ENCODE results near the gene OSBPL9. TPM values are rescaled to one million over a fixed set of nuclear protein-coding genes. Genes with fewer than 3 reads are reported as not detected.
A peak's percentile ranks its signal among the peaks of the same experiment; 100 is the strongest.

Gene OSBPL9
- total and polyA plus RNA-seq, 8 donors: 30.7 to 51.0 (median 35.6) TPM

- Histone ChIP-seq H3K4me3 (no peak overlapping the region), H3K9me3 (no peaks in the 10 kb centered on the region), H3K36me3 (no peaks in the 10 kb centered on the region), H3K4me1 (peaks cover 25 to 40% (median 37%) of the 10 kb centered on the region in 3 donors), H3K27ac (peak overlapping the region in 1 of 4 donors; percentile 38), H3K27me3 (no peaks in the 10 kb centered on the region)
- ATAC-seq (no peak), FAIRE-seq (no peak), DNase-seq (no peak)
- TF ChIP-seq, protein P1, sequence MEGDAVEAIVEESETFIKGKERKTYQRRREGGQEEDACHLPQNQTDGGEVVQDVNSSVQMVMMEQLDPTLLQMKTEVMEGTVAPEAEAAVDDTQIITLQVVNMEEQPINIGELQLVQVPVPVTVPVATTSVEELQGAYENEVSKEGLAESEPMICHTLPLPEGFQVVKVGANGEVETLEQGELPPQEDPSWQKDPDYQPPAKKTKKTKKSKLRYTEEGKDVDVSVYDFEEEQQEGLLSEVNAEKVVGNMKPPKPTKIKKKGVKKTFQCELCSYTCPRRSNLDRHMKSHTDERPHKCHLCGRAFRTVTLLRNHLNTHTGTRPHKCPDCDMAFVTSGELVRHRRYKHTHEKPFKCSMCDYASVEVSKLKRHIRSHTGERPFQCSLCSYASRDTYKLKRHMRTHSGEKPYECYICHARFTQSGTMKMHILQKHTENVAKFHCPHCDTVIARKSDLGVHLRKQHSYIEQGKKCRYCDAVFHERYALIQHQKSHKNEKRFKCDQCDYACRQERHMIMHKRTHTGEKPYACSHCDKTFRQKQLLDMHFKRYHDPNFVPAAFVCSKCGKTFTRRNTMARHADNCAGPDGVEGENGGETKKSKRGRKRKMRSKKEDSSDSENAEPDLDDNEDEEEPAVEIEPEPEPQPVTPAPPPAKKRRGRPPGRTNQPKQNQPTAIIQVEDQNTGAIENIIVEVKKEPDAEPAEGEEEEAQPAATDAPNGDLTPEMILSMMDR (IDR thresholded peaks at IDR 0.05): no peak
- intact Hi-C loops (cut with DNase I): no loop called here
These were observed 72.2 kb downstream of the OSBPL9 start for GRCh38 chr1:51689075-51689440.

- TF ChIP-seq, protein P1 (IDR thresholded peaks at IDR 0.05): no peak
- intact Hi-C loops (cut with DNase I): no loop called here
- ATAC-seq (no peak), FAIRE-seq (no peak), DNase-seq (no peak)
- Histone ChIP-seq H3K9me3 (no peaks in the 10 kb centered on the region), H3K36me3 (no peaks in the 10 kb centered on the region), H3K4me3 (no peak overlapping the region), H3K4me1 (peaks cover 25 to 40% (median 40%) of the 10 kb centered on the region in 3 donors), H3K27ac (peak overlapping the region in 2 of 4 donors; percentile 38 to 45), H3K27me3 (no peaks in the 10 kb centered on the region)
These were observed 72.8 kb downstream of the OSBPL9 start for GRCh38 chr1:51689643-51690042.

- no peak for FAIRE-seq
- intact Hi-C loops (cut with DNase I): no loop called here
- Histone ChIP-seq H3K27me3 (no peaks in the 10 kb centered on the region), H3K27ac (peak overlapping the region in 3 of 4 donors; percentile 24 to 45 (median 38)), H3K4me1 (peaks cover 25 to 40% (median 40%) of the 10 kb centered on the region in 3 donors), H3K4me3 (no peak overlapping the region), H3K36me3 (no peaks in the 10 kb centered on the region), H3K9me3 (no peaks in the 10 kb centered on the region)
- peak; percentile 83 to 88 (median 86) for ATAC-seq
- DNase-seq: peak in 3 of 6 donors; percentile 10 to 31 (median 28)
- 11 to 12% methylated on average over 3 of the region's 3 CpGs for WGBS, 2 donors
- TF ChIP-seq, protein P1 (IDR thresholded peaks at IDR 0.05): no peak
These were observed 73.5 kb downstream of the OSBPL9 start for GRCh38 chr1:51690285-51690961.

GRCh38 chr1:51691920-51692319 is 75.0 kb downstream of the OSBPL9 start:
- DNase-seq (no peak), ATAC-seq (no peak), FAIRE-seq (no peak)
- no peaks in the 10 kb centered on the region for H3K9me3 ChIP-seq
- WGBS, 2 donors: 84 to 85% methylated on average over 5 of the region's 5 CpGs
- H3K27ac ChIP-seq: no peak overlapping the region
- no peaks in the 10 kb centered on the region for H3K27me3 ChIP-seq
- H3K4me3 ChIP-seq: no peak overlapping the region
- TF ChIP-seq, protein P1 (IDR thresholded peaks at IDR 0.05): no peak
- H3K4me1 ChIP-seq: peaks cover 25 to 40% (median 40%) of the 10 kb centered on the region in 3 donors
- intact Hi-C loops (cut with DNase I): no loop called here
- no peaks in the 10 kb centered on the region for H3K36me3 ChIP-seq

- WGBS, 2 donors: 60 to 69% methylated on average over 4 of the region's 4 CpGs
These were observed 76.7 kb downstream of the OSBPL9 start for GRCh38 chr1:51693419-51694155.

More at GRCh38 chr1:51693419-51694155, 76.7 kb downstream of the OSBPL9 start:
- no peaks in the 10 kb centered on the region for H3K36me3 ChIP-seq
- no peaks in the 10 kb centered on the region for H3K9me3 ChIP-seq
- H3K4me3 ChIP-seq: no peak overlapping the region
- peaks cover 23 to 40% (median 40%) of the 10 kb centered on the region in 3 donors for H3K4me1 ChIP-seq
- H3K27me3 ChIP-seq: no peaks in the 10 kb centered on the region
- ATAC-seq (peak in 3 of 4 donors; percentile 19 to 36 (median 32)), FAIRE-seq (no peak), DNase-seq (no peak)
- no peak overlapping the region for H3K27ac ChIP-seq
- TF ChIP-seq, protein P1 (IDR thresholded peaks at IDR 0.05): no peak
- intact Hi-C loops (cut with DNase I): no loop called here

All from pancreas (tissue), 10 donors.